ENCODE measurements around the gene FANCG. TPM values are rescaled to one million over a fixed set of nuclear protein-coding genes. Genes with fewer than 3 reads are reported as not detected.

FANCG gene
- polyA plus RNA-seq (2011; rRNA removed) (8.5 and 9.1 TPM in 2 replicates), polyA minus RNA-seq (2011; rRNA and poly(A)+ RNA removed) (9.5 and 11.5 TPM in 2 replicates)

DNA sequence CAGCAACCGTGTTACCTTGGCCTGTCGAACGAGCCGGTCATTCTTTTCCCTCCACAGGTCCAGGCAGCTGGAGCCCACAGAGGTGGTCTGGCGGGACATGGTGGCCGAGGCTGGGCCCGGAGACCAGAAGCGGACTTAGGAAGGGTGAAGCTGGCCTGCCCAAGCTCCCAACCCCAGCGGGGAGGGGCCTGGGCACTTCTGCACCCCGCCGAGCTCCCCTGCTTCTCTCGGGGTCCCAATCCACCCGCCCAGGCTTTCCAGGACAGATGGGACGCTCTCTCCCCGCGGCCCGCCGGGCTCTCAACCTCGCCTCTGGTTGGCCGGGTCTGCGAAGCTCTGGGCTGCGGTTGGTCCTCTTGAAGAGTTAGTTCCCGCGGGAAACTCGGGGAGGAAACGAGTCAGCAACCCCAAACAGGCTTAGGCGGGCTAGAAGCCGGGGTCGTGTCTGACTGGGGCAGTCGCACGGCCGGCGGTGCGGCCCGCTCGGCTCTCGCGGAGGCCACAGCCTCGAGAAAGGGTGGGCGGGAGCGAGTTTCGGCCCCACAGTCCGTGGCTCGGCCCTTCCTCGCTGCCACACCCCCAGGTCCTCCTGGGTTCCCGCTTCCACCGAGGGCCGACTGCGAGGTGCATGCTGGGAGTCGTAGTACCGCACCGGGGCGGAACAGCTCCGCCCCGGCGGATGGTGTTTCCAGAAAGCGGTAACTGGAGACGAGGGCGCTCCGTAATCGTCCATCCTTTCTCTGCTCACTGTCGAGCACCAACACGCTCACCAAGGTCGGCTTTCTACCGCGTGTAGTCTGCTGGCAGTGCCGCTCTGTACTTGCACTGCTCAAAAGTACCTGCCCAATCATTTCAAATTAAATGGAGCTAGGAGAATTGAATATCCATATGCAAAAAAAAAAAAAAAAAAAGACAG lies at the start of gene FANCG:
TSS of gene FANCG (minus strand) at position 517 of the 916 bp plus-strand sequence. CDS start at position 99, 418 bp downstream.
- ChIA-PET CTCF (interaction anchor here (0.7 to 2.6 kb wide), 6 partner anchors 15 to 445 kb away, joined by 3 to 15 read pairs (median 10); partner anchors contain the start of genes PIGO and STOML2), POLR2A (interaction anchor here (0.6 to 1.4 kb wide), 6 partner anchors 7 to 45 kb away, joined by 3 to 12 read pairs (median 7); partner anchors contain the start of genes STOML2 and VCP)
- peak within 1 kb of the TSS; percentile 47 for H3K27ac ChIP-seq (ENCODE audit: low read depth, low read length)

DNA sequence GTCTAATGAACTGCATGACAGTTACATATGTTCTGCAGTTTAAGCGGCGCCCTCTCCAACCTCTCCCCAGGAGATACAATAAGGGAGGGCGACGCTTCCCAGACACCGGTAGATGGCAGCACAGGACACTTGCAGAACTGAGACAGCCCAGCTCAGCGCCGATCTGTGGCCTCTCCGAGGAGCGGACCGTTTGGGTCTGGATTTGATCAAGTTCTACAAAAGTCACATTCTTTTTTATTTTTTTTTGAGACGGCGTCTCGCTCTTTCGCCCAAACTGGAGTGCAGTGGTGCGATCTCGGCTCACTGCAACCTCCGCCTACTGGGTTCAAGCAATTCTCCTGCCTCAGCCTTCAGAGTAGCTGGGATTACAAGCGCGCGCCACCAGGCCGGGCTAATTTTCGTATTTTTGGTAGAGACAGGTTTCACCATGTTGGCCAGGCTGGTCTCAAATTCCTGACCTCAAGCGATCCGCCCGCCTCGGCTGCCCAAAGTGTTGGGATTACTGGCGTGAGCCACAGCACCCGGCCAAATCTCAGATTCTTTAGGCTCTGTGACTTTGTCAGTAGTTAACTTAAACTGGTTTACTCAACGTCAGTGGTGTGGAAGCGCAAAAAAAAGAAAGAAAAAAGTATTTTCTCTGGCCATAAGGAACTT lies 37.3 kb upstream of the FANCG start:
- no peaks in the 10 kb centered on the region for H3K9me3 ChIP-seq (ENCODE audit: control insufficient read depth, insufficient read depth, low read length)
- ChIA-PET CTCF (interaction anchor here (0.6 to 5.0 kb wide), 21 partner anchors 13 to 437 kb away, joined by 3 to 58 read pairs (median 4); partner anchors contain the start of genes PIGO and UNC13B), POLR2A (interaction anchor here (0.7 to 1.5 kb wide), 3 partner anchors 14 to 437 kb away, joined by 3 to 5 read pairs (median 3); partner anchors contain the start of genes STOML2 and UNC13B)
- H3K4me3 ChIP-seq (ENCODE audit: low read depth, low read length): peak overlapping the region; percentile 98
- H3K27ac ChIP-seq (ENCODE audit: low read depth, low read length): no peak overlapping the region
- DNase-seq (ENCODE audit: low read depth, low spot score): peak; percentile 84
- TF ChIP-seq, protein P1, sequence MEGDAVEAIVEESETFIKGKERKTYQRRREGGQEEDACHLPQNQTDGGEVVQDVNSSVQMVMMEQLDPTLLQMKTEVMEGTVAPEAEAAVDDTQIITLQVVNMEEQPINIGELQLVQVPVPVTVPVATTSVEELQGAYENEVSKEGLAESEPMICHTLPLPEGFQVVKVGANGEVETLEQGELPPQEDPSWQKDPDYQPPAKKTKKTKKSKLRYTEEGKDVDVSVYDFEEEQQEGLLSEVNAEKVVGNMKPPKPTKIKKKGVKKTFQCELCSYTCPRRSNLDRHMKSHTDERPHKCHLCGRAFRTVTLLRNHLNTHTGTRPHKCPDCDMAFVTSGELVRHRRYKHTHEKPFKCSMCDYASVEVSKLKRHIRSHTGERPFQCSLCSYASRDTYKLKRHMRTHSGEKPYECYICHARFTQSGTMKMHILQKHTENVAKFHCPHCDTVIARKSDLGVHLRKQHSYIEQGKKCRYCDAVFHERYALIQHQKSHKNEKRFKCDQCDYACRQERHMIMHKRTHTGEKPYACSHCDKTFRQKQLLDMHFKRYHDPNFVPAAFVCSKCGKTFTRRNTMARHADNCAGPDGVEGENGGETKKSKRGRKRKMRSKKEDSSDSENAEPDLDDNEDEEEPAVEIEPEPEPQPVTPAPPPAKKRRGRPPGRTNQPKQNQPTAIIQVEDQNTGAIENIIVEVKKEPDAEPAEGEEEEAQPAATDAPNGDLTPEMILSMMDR (IDR thresholded peaks at IDR 0.05; ENCODE audit: low read depth, low read length): peak; percentile 95
- H3K27me3 ChIP-seq (ENCODE audit: control insufficient read depth, insufficient read depth, low read length): no peaks in the 10 kb centered on the region

More for the DNA sequence above, at the start of gene FANCG:
- Histone ChIP-seq H3K27me3 (ENCODE audit: control insufficient read depth, insufficient read depth, low read length) (no peaks in the 10 kb centered on the region), H3K4me3 (ENCODE audit: low read depth, low read length) (peak within 1 kb of the TSS; percentile 81), H3K9me3 (ENCODE audit: control insufficient read depth, insufficient read depth, low read length) (no peaks in the 10 kb centered on the region)
- peak; percentile 69 for DNase-seq (ENCODE audit: low read depth, low spot score)
- TF ChIP-seq, protein P1 (IDR thresholded peaks at IDR 0.05; ENCODE audit: low read depth, low read length): no peak

DNA sequence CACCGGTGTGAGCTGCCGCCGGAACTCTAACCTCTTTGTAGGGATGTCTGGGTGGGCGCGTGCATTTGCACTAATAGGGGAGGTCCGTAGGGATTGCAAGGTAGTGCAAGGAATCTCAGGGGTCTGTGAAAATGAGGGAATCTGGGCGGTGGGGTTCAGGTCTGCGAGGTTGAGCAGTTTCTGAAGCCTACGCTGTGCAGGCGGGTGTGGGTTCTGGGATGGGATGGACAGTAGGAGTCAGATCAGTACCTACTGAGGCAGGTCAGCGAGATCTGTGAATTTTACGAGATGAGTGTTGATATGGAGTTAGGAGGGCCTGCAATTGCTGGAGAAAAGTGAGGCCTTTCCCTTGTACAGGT lies 36.8 kb upstream of the FANCG start:
- peak overlapping the region; percentile 61 for H3K27ac ChIP-seq (ENCODE audit: low read depth, low read length)

DNA sequence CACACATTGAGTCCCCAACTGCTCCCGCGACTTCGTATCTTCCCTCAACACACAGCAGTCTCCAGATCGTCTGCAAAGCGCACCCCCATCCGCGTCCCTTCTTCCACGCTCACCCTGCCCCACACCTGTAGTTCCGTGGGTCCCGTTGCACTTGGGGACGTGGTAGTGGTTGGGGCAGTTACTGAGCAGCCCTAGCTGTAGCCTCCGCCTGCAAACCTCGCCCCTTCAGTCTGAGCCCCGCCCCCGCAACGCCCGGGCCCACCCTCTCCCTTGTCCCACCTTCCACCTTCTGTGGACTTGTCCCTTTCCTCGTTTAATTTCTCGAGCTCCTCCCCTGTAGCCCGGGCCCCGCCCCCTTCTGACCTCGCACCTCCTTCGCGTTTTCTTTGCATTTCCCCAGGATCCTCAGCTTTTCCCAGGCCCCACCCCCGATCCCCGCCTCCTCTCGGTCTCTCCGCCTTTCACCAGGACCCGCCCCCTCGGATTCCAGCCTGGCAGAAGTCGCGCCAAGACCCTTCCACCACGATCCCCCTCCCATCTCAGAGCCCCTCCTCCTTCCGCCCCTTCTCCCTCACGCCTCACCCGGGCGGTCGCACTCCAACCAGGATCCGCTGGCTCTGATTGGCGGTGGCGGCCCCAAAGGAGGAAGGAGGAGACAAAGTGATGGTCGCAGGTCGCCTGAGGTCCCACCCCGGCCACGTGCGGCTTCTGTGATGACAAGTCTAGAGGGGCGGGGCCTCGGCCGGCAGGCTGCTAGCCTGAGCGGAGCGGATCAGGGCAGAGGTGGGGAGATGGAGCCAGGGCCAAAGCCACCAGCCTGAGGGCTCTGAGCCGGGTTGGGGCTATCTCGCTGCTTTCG lies 36.2 kb upstream of the FANCG start, which contains the start of gene ATOSB:
TSS of gene ATOSB (minus strand) at position 183 of the 859 bp plus-strand sequence. CDS start 7,588 bp downstream, outside the sequence.
- no peaks in the 10 kb centered on the region for H3K27me3 ChIP-seq (ENCODE audit: control insufficient read depth, insufficient read depth, low read length)
- ChIA-PET POLR2A (interaction anchor here (0.6 to 1.5 kb wide), 10 partner anchors 13 to 445 kb away, joined by 3 to 7 read pairs (median 3); partner anchors contain the start of genes RUSC2, STOML2, UNC13B and VCP), CTCF (interaction anchor here (0.6 to 5.0 kb wide), 16 partner anchors 13 to 438 kb away, joined by 3 to 58 read pairs (median 5); partner anchors contain the start of genes UNC13B and VCP)
- peak within 1 kb of the TSS; percentile 98 for H3K4me3 ChIP-seq (ENCODE audit: low read depth, low read length)
- H3K9me3 ChIP-seq (ENCODE audit: control insufficient read depth, insufficient read depth, low read length): no peaks in the 10 kb centered on the region
- peak within 1 kb of the TSS; percentile 91 for H3K27ac ChIP-seq (ENCODE audit: low read depth, low read length)
- TF ChIP-seq, protein P1 (IDR thresholded peaks at IDR 0.05; ENCODE audit: low read depth, low read length): no peak
- peak; percentile 86 for DNase-seq (ENCODE audit: low read depth, low spot score)

More for the DNA sequence above, 36.8 kb upstream of the FANCG start:
- ChIA-PET CTCF (interaction anchor here (0.6 to 5.0 kb wide), 18 partner anchors 13 to 437 kb away, joined by 3 to 58 read pairs (median 4); partner anchors contain the start of gene UNC13B), POLR2A (interaction anchor here (0.7 to 1.5 kb wide), 5 partner anchors 13 to 437 kb away, joined by 3 to 5 read pairs (median 3); partner anchors contain the start of genes STOML2 and UNC13B)
- Histone ChIP-seq H3K27me3 (ENCODE audit: control insufficient read depth, insufficient read depth, low read length) (no peaks in the 10 kb centered on the region), H3K9me3 (ENCODE audit: control insufficient read depth, insufficient read depth, low read length) (no peaks in the 10 kb centered on the region), H3K4me3 (ENCODE audit: low read depth, low read length) (peak overlapping the region; percentile 98)
- no peak for DNase-seq (ENCODE audit: low read depth, low spot score)
- TF ChIP-seq, protein P1 (IDR thresholded peaks at IDR 0.05; ENCODE audit: low read depth, low read length): no peak

Data from AG04450 (cell line).